Type B pancreatic cell (in vitro differentiated cells): ENCODE results near the gene CREB5. TPM values are rescaled to one million over a fixed set of nuclear protein-coding genes. Genes with fewer than 3 reads are reported as not detected.

Source experiments
- DNase-seq: peaks from one replicate; pipeline ENCODE4 v3.0.0; 2021; ENCODE audit warnings: mixed read lengths; ENCODE audit not compliant: unreplicated experiment; ENCODE audit errors: extremely low spot score
- H3K27ac Mint-ChIP-seq: 2 replicates; pipeline ENCODE4 v1.8.0; 2021; ENCODE audit warnings: mild to moderate bottlenecking, mixed read lengths
- H3K27me3 Mint-ChIP-seq: 2 replicates; pipeline ENCODE4 v1.8.0; 2021; ENCODE audit warnings: mixed read lengths
- H3K36me3 Mint-ChIP-seq: 2 replicates; pipeline ENCODE4 v1.8.0; 2021; ENCODE audit warnings: mixed read lengths
- H3K4me1 Mint-ChIP-seq: one replicate; pipeline ENCODE4 v1.8.0; 2021; ENCODE audit warnings: mixed read lengths; ENCODE audit not compliant: unreplicated experiment
- H3K4me3 Mint-ChIP-seq: 2 replicates; pipeline ENCODE4 v1.8.0; 2021; ENCODE audit warnings: mild to moderate bottlenecking, mixed read lengths
- H3K9me3 Mint-ChIP-seq: 2 replicates; pipeline ENCODE4 v1.8.0; 2021; ENCODE audit warnings: mixed read lengths
- CTCF ChIP-seq: fragments of 200-600 bp; sonication (generic); conservative IDR thresholded peaks from 2 replicates; pipeline ENCODE4 v1.5.0; 2021; ENCODE audit warnings: antibody characterized with exemption, mild to moderate bottlenecking
- total RNA-seq: library from RNA; stranded (reverse); gene quantifications from 2 replicates; pipeline ENCODE4 v1.2.1, GENCODE V29; 2021; ENCODE audit warnings: low replicate concordance

Gene CREB5
- total RNA-seq, 1 donor from 2014 or later = 31.0 TPM

GRCh38 chr7:28841766-28842165 lies 429.4 kb downstream of the CREB5 start:
- peaks cover 11% of the 10 kb centered on the region for H3K9me3 Mint-ChIP-seq
- peaks cover 13% of the 10 kb centered on the region for H3K27me3 Mint-ChIP-seq
- DNase-seq = no peak
- peaks cover 15% of the 10 kb centered on the region for H3K4me1 Mint-ChIP-seq
- no peaks in the 10 kb centered on the region for H3K36me3 Mint-ChIP-seq
- no peak overlapping the region for H3K27ac Mint-ChIP-seq
- H3K4me3 Mint-ChIP-seq = no peak overlapping the region
- no peak for TF ChIP-seq CTCF

GRCh38 chr7:28842769-28843295 lies 430.5 kb downstream of the CREB5 start:
- TF ChIP-seq CTCF = no peak
- H3K36me3 Mint-ChIP-seq = no peaks in the 10 kb centered on the region
- DNase-seq = no peak

GRCh38 chr7:28845106-28845505 lies 432.8 kb downstream of the CREB5 start:
- Mint-ChIP-seq H3K9me3 (peaks cover 11% of the 10 kb centered on the region), H3K27ac (no peak overlapping the region), H3K4me1 (peaks cover 15% of the 10 kb centered on the region), H3K27me3 (peaks cover 16% of the 10 kb centered on the region), H3K4me3 (no peak overlapping the region), H3K36me3 (no peaks in the 10 kb centered on the region)
- TF ChIP-seq CTCF = no peak
- no peak for DNase-seq

More at GRCh38 chr7:28842769-28843295, 430.5 kb downstream of the CREB5 start:
- peaks cover 13% of the 10 kb centered on the region for H3K27me3 Mint-ChIP-seq
- no peak overlapping the region for H3K27ac Mint-ChIP-seq
- peaks cover 11% of the 10 kb centered on the region for H3K9me3 Mint-ChIP-seq
- peaks cover 15% of the 10 kb centered on the region for H3K4me1 Mint-ChIP-seq
- no peak overlapping the region for H3K4me3 Mint-ChIP-seq

GRCh38 chr7:28847176-28847575 lies 434.9 kb downstream of the CREB5 start:
- Mint-ChIP-seq H3K4me3 (no peak overlapping the region), H3K27ac (no peak overlapping the region), H3K9me3 (peaks cover 11% of the 10 kb centered on the region), H3K36me3 (no peaks in the 10 kb centered on the region), H3K27me3 (peaks cover 30% of the 10 kb centered on the region), H3K4me1 (peaks cover 16% of the 10 kb centered on the region)
- TF ChIP-seq CTCF = no peak
- no peak for DNase-seq

GRCh38 chr7:28847681-28848080 lies 435.4 kb downstream of the CREB5 start:
- Mint-ChIP-seq H3K4me3 (no peak overlapping the region), H3K9me3 (peaks cover 11% of the 10 kb centered on the region), H3K36me3 (no peaks in the 10 kb centered on the region), H3K27me3 (peaks cover 32% of the 10 kb centered on the region), H3K27ac (no peak overlapping the region), H3K4me1 (peaks cover 11% of the 10 kb centered on the region)
- no peak for DNase-seq
- no peak for TF ChIP-seq CTCF

- H3K36me3 Mint-ChIP-seq = no peaks in the 10 kb centered on the region
- DNase-seq = no peak
- H3K27ac Mint-ChIP-seq = no peak overlapping the region
- peaks cover 34% of the 10 kb centered on the region for H3K27me3 Mint-ChIP-seq
- H3K4me3 Mint-ChIP-seq = no peak overlapping the region
- peaks cover 11% of the 10 kb centered on the region for H3K9me3 Mint-ChIP-seq
- H3K4me1 Mint-ChIP-seq = peaks cover 18% of the 10 kb centered on the region
- TF ChIP-seq CTCF = no peak
Measured at GRCh38 chr7:28848906-28849305, 436.6 kb downstream of the CREB5 start.
